ENCODE measurements around the gene SYNPO2.
"Not testable (repeated sequence)": the region's sequence is repeated elsewhere in the genome, so short reads cannot be mapped to it uniquely, and the experiment has no call there.

SYNPO2 gene

DNA sequence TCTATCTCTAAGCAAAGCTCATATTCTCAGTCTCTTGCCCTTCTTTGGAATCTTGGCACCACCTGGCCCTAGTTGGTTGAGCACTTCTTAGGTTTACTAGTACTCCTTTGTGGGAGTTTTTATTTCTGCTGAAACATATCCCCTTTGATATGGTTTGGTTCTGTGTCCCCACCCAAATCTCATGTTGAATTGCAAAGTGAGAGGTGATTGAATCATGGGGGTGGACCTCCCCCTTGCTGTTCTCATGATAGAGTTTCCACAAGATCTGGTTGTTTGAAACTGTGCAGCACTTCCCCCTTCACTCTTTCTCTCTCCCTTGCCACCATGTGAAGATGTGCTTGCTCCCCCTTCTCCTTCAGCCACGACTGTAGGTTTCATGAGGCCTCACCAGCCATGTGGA, 22.2 kb upstream of the SYNPO2 start:
- H3K27ac Mint-ChIP-seq: no peak overlapping the region

GRCh38 chr4:118867311-118868067, 21.2 kb upstream of the SYNPO2 start:
- peaks cover 6% of the 10 kb centered on the region for H3K4me1 Mint-ChIP-seq
- ATAC-seq (no peak), DNase-seq (no peak)
- no peaks in the 10 kb centered on the region for H3K27me3 Mint-ChIP-seq
- no peak overlapping the region for H3K4me3 Mint-ChIP-seq
- no peak overlapping the region for H3K27ac Mint-ChIP-seq
- no peaks in the 10 kb centered on the region for H3K9me3 Mint-ChIP-seq

More for the DNA sequence above, 22.2 kb upstream of the SYNPO2 start:
- Mint-ChIP-seq H3K4me1 (peaks cover 6% of the 10 kb centered on the region), H3K9me3 (no peaks in the 10 kb centered on the region), H3K27me3 (no peaks in the 10 kb centered on the region), H3K4me3 (no peak overlapping the region)
- no peak for ATAC-seq
- DNase-seq: no peak

GRCh38 chr4:118869808-118870342, 18.8 kb upstream of the SYNPO2 start:
- H3K4me1 Mint-ChIP-seq: peaks cover 6% of the 10 kb centered on the region
- H3K27ac Mint-ChIP-seq: no peak overlapping the region
- H3K9me3 Mint-ChIP-seq: no peaks in the 10 kb centered on the region
- H3K27me3 Mint-ChIP-seq: no peaks in the 10 kb centered on the region
- ATAC-seq: no peak
- DNase-seq: no peak
- H3K4me3 Mint-ChIP-seq: no peak overlapping the region

DNA sequence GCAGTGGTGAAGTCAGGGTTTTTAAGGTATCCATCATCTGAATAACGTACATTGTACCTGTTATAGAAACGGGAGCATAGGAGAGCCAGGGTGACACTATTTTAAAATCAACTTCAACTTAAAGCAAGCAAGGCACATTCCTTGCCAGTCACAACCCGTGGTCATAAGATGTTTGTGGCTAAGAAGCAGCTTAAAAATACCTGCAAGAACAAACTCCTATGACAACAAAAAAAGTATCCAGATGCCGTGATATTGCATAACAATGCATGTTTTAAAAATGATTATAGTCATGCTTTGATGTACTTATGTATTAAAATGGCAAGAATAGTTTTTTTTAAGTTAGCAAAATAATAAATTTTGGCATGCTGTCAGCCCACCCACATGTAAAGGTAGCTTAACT, 16.5 kb upstream of the SYNPO2 start:
- no peaks in the 10 kb centered on the region for H3K9me3 Mint-ChIP-seq
- no peaks in the 10 kb centered on the region for H3K4me1 Mint-ChIP-seq
- H3K27ac Mint-ChIP-seq: no peak overlapping the region
- no peaks in the 10 kb centered on the region for H3K27me3 Mint-ChIP-seq
- no peak overlapping the region for H3K4me3 Mint-ChIP-seq
- DNase-seq: no peak
- ATAC-seq: no peak

GRCh38 chr4:118877797-118878196, 10.9 kb upstream of the SYNPO2 start:
- ATAC-seq: no peak
- Mint-ChIP-seq H3K9me3 (no peaks in the 10 kb centered on the region), H3K27me3 (no peaks in the 10 kb centered on the region), H3K4me3 (no peak overlapping the region), H3K27ac (no peak overlapping the region), H3K4me1 (no peaks in the 10 kb centered on the region)
- DNase-seq: no peak

GRCh38 chr4:118878507-118878906, 10.1 kb upstream of the SYNPO2 start:
- not testable (repeated sequence) for DNase-seq, H3K27ac Mint-ChIP-seq, H3K9me3 Mint-ChIP-seq, H3K4me1 Mint-ChIP-seq, ATAC-seq, H3K4me3 Mint-ChIP-seq, H3K27me3 Mint-ChIP-seq

DNA sequence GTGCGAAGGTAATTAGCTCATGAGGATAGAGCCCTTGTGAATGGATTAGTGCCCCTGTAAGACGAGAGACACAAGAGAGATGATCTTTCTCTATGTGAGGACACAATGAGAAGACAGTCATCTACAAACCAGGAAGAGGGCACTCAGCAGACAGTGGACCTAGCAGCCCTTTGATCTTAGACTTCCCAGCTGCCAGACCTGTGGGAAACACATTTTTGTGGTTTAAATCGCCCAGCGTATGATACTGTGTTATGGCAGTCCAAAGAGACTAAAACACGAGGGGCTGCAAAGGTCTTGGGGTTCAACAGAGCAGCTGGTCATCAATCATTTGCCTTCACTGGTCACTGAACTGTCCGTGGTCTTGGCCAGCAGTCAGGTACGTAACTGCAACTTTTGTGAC, 9.2 kb upstream of the SYNPO2 start:
- no peaks in the 10 kb centered on the region for H3K9me3 Mint-ChIP-seq
- H3K27ac Mint-ChIP-seq: no peak overlapping the region
- ATAC-seq: no peak
- H3K4me1 Mint-ChIP-seq: no peaks in the 10 kb centered on the region
- no peaks in the 10 kb centered on the region for H3K27me3 Mint-ChIP-seq
- DNase-seq: no peak
- no peak overlapping the region for H3K4me3 Mint-ChIP-seq

- ATAC-seq (no peak), DNase-seq (no peak)
- H3K9me3 Mint-ChIP-seq: no peaks in the 10 kb centered on the region
- no peak overlapping the region for H3K4me3 Mint-ChIP-seq
- H3K27me3 Mint-ChIP-seq: peaks cover 4% of the 10 kb centered on the region
- no peak overlapping the region for H3K27ac Mint-ChIP-seq
- H3K4me1 Mint-ChIP-seq: no peaks in the 10 kb centered on the region
These were observed 7.0 kb upstream of the SYNPO2 start for GRCh38 chr4:118881512-118882146.

DNA sequence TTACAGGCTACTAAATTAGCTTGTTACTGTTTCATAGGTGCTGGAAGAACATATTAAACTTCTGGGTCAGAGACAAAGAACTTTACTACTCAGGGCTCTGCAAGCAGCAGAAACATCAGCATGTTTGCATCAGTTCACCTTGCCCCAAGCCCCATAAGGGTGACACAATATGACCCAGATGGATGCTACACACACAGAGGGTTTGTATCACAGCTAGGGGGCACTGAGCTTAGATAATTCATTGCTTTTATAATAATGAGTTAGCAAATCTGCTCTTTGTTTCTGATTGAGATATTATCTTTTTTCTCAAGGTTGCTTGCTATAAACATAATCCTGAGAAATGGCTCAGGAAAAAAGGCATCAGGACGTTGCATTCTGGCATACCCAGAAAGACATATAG, 4.8 kb upstream of the SYNPO2 start:
- DNase-seq (no peak), ATAC-seq (no peak)
- Mint-ChIP-seq H3K4me3 (no peak overlapping the region), H3K27ac (peak overlapping the region in 1 of 2 donors; percentile 19), H3K27me3 (peaks cover 20% of the 10 kb centered on the region), H3K4me1 (peaks cover 6% of the 10 kb centered on the region), H3K9me3 (no peaks in the 10 kb centered on the region)

GRCh38 chr4:118884716-118885115, 3.9 kb upstream of the SYNPO2 start:
- H3K27ac Mint-ChIP-seq: no peak overlapping the region

DNA sequence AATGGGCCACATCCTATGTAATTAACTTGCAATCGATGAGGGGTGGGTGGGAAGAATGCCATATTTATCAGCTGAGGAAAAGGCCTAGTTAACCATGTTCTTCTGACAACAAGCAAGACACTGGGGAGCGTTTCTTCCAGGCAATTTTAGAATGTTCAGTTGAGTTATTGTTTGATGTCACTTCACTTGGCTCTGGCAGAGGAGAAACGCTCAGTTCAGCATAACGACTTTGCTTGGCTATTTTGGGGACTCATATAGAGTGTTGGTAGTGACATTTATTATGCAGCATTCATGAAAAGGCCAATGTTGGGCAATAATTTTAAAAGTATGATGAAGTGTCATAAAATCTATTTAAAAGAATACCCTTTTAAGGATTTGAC, 648 bp downstream of the SYNPO2 start:
- peak overlapping the region in 1 of 2 donors; percentile 38 for H3K27ac Mint-ChIP-seq
- peaks cover 48% of the 10 kb centered on the region for H3K27me3 Mint-ChIP-seq
- H3K4me1 Mint-ChIP-seq: peaks cover 18% of the 10 kb centered on the region
- H3K4me3 Mint-ChIP-seq: peak overlapping the region; percentile 81 to 91
- H3K9me3 Mint-ChIP-seq: no peaks in the 10 kb centered on the region
- no peak for ATAC-seq
- no peak for DNase-seq

More at GRCh38 chr4:118884716-118885115, 3.9 kb upstream of the SYNPO2 start:
- ATAC-seq (no peak), DNase-seq (no peak)
- Mint-ChIP-seq H3K9me3 (no peaks in the 10 kb centered on the region), H3K4me1 (peaks cover 12% of the 10 kb centered on the region), H3K27me3 (peaks cover 28% of the 10 kb centered on the region), H3K4me3 (no peak overlapping the region)

DNA sequence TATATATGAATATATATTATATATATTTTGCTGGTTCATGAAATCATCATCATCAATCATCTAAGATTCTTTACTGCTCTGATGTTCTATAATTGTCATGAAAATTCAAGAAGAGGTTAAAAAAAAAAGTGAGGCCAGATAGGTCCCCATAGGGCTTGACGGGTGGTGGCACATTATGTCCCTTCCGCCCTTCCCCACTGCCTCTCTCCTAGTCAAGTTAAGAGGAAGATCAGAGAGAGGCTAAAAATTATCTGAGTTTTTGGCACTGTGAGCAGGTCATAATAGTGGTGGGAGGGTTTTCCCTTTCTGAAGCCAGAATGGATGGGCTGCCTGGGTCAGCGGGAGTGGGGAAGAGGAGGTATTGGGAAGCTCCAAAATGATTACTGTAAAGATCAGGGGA, 5.4 kb downstream of the SYNPO2 start:
- H3K4me3 Mint-ChIP-seq: no peak overlapping the region
- no peak for DNase-seq
- peaks cover 26% of the 10 kb centered on the region for H3K27me3 Mint-ChIP-seq
- H3K27ac Mint-ChIP-seq: no peak overlapping the region
- H3K9me3 Mint-ChIP-seq: no peaks in the 10 kb centered on the region
- H3K4me1 Mint-ChIP-seq: peaks cover 10% of the 10 kb centered on the region
- no peak for ATAC-seq

- Mint-ChIP-seq H3K9me3 (peaks cover 0 to 4% of the 10 kb centered on the region in 2 donors), H3K27me3 (peaks cover 14% of the 10 kb centered on the region), H3K4me1 (no peaks in the 10 kb centered on the region), H3K27ac (no peak overlapping the region), H3K4me3 (no peak overlapping the region)
- DNase-seq (no peak), ATAC-seq (no peak)
These were observed 9.6 kb downstream of the SYNPO2 start for GRCh38 chr4:118898221-118898620.

- Mint-ChIP-seq H3K4me3 (no peak overlapping the region), H3K27ac (no peak overlapping the region), H3K4me1 (no peaks in the 10 kb centered on the region), H3K9me3 (peaks cover 0 to 4% of the 10 kb centered on the region in 2 donors), H3K27me3 (peaks cover 14% of the 10 kb centered on the region)
- no peak for ATAC-seq
- no peak for DNase-seq
These were observed 10.1 kb downstream of the SYNPO2 start for GRCh38 chr4:118898684-118899138.

DNA sequence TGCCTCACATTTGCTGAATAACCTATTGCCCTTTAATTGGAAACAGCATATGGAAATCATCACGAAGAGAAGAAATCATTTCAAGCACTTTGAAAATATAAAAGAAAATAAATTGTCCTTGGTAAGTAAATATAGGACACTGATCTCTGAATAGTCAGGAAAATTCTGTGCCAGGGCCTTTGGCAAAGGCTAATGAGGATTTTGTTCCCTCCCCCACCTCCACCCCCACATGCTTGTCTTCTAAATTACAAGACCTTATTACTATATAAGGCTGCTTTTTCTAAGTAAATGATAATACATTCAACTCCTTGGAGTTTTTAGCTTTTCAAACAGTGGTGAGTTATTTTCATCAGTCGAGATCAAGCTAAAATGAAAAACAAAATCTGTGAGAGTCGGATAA, 15.8 kb downstream of the SYNPO2 start:
- DNase-seq: no peak
- H3K27me3 Mint-ChIP-seq: peaks cover 31% of the 10 kb centered on the region

DNA sequence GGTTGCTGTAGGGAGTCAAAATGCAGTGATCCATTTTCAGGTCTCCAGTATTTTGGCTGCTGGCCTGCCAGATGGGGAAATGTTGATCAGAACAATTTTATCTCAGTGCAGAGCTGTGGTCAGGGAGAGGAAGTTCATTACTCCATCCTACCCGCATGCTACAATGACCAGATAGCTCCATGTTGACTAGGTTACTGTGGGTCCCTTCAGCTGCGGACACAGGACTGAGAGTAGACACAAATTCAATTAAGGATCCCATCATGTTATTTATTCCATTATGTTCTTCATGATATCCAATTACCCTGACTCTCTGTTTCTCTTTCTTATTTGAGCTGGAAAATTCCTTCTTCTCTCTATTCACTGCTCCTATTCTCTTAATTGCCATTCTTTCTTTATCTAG, 16.3 kb downstream of the SYNPO2 start:
- peaks cover 0 to 4% of the 10 kb centered on the region in 2 donors for H3K9me3 Mint-ChIP-seq
- no peaks in the 10 kb centered on the region for H3K4me1 Mint-ChIP-seq
- peaks cover 36% of the 10 kb centered on the region for H3K27me3 Mint-ChIP-seq
- H3K4me3 Mint-ChIP-seq: no peak overlapping the region
- peak overlapping the region in 1 of 2 donors; percentile 58 for H3K27ac Mint-ChIP-seq
- DNase-seq (no peak), ATAC-seq (no peak)

More for the DNA sequence above, 15.8 kb downstream of the SYNPO2 start:
- H3K27ac Mint-ChIP-seq: no peak overlapping the region
- H3K9me3 Mint-ChIP-seq: peaks cover 0 to 4% of the 10 kb centered on the region in 2 donors
- no peak for ATAC-seq
- H3K4me3 Mint-ChIP-seq: no peak overlapping the region
- H3K4me1 Mint-ChIP-seq: no peaks in the 10 kb centered on the region

Data from stimulated activated naive CD8-positive, alpha-beta T cell treated with anti-CD3 and anti-CD28 coated beads, Interleukin-15, amount 100 ng/mL, for 72 hours (primary cell).